Cardiac atrium fibroblast (primary cell): ENCODE results near the gene ZNF850. TPM values are rescaled to one million over a fixed set of nuclear protein-coding genes. Genes with fewer than 3 reads are reported as not detected.

Source experiments
- total RNA-seq: library from RNA; depleted of rRNA; stranded (reverse); fragments of >200 nt; gene quantifications from 2 replicates; pipeline ENCODE4 v1.2.3, GENCODE V29; 2015

ZNF850 gene
- 2.3 and 2.8 TPM in 2 replicates for total RNA-seq

DNA sequence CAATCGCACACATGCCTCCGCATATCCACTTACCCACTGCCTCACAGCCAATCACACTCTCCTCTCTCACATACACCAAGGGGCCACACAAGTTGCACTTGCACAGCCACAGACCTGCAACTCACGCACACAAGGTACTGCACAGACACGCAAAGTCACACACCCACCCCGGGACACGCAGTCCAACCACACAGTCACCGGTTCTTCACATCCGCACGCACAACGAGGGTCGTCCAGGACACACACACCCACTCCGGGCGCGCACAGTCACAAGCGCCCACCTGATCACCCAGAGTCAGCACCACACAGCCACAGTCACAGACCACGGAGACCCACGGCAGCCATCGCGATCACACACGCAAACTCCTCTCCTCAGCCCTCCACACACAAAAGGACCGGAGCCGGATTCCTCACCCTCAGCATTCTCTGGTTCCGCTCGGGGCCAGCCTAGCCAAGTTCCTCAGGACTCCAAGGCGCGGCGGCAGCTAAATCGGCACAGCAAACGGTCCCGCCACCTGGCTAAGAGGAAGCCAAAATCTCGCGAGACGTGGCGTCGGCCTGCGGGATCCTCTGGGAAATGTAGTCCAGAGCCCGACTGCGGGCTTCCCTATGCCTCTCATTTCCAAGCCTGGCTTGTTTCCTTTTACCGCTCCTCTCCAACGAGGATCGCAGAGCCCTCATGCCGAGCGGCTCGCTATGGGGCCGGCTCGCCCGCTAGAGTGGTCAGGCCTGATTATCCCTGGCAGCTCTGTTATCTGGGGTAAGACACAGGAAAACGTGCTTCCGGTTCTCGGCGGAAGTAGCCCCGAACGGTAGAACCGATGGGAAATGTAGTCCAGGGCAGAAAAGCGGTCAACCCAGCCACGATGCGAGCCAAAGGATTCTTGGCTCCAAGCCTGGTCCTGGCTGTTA is at the start of gene ZNF850:
TSS of gene ZNF850 (minus strand) at position 497 of the 912 bp plus-strand sequence. CDS start 10,201 bp downstream, outside the sequence.

DNA sequence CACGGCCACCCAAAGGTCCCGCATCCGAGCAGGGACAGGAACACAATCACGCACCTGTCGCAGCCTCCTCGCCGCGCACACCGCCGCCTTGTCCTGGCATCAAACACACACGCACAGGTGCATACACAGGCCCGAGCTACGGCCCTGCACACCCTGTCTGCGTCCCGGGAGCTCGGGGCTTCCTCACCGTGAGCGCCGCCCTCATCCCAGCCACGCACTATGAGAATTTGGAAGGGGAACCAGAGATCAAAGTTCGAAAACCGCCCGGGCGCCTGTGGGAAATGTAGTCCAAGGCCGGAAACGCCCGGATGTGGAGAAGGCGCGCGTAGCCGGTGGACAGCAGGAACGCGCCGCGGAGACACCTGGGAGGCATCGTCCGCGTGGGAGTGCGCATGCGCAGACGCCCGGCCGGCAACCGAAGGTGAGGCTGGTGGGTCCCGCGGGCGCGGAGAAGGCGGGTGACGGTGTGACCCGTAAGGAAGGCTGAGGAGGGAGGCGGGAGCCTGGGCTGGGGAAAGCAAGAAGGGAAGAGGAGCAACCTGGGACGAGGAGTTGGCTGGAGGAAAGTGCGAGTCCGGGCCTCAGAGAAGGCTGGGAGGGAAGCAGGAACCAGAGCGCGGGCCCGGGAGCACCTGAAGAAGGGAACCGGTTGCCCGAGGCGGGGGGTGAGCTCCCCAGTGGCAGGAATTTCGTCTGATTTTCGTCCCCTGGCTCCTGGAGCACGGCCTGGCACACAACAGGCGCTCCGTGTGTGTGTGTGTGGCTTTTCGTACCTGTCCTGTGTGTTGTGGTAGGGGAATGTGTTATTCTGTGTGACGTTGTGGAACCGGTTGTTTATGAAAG is 85.2 kb downstream of the ZNF850 start, which contains the start of gene ZNF567:
TSS of gene ZNF567 (plus strand) at position 399 of the 843 bp plus-strand sequence. CDS start 7,256 bp downstream, outside the sequence.

Other genes with a start within 250 kb of the ZNF850 start
- 4.2 and 7.3 TPM in 2 replicates for gene ZNF260, start 244.5 kb downstream of the ZNF850 start, total RNA-seq
- gene ZNF529, start 199.5 kb downstream of the ZNF850 start, total RNA-seq, result 12.0 and 13.7 TPM in 2 replicates
- 4.5 and 8.3 TPM in 2 replicates for gene ZNF382, start 167.5 kb downstream of the ZNF850 start, total RNA-seq
- 2.1 and 4.0 TPM in 2 replicates for gene ZNF461, start 106.0 kb downstream of the ZNF850 start, total RNA-seq
- gene ZNF567, start 85.2 kb downstream of the ZNF850 start, total RNA-seq, result 4.9 and 12.5 TPM in 2 replicates
- 2.9 and 6.3 TPM in 2 replicates for gene ZNF790, start 65.6 kb upstream of the ZNF850 start, total RNA-seq
- gene ZNF345, start 78.1 kb upstream of the ZNF850 start, total RNA-seq, result 1.6 and 4.7 TPM in 2 replicates
- 2.0 and 4.7 TPM in 2 replicates for gene ZNF829, start 143.5 kb upstream of the ZNF850 start, total RNA-seq
- gene ZNF568, start 143.5 kb upstream of the ZNF850 start, total RNA-seq, result 6.3 and 9.1 TPM in 2 replicates